GM12878 (cell line): Measurements from ENCODE around the gene MEIOSIN. TPM values are rescaled to one million over a fixed set of nuclear protein-coding genes. Genes with fewer than 3 reads are reported as not detected.

Source experiments
- ATAC-seq: fragments of 200-7000 bp; cut with Tn5 transposase; 3 replicates; pipeline ENCODE4 v1.9.1; 2020; ENCODE audit warnings: mild to moderate bottlenecking, moderate library complexity
- BruUV-seq: library from RNA; stranded (reverse); fragments of 400-500 nt; replicated peaks from 2 replicates; lab custom pipeline; 2021; lab: Mats Ljungman, UMichigan
- CTCF ChIA-PET: fragments of 300-600 bp; sonication (Branson Sonifier 250); formaldehyde crosslinking; extraction: SDS; loops from one replicate; lab custom pipeline; 2021; ENCODE audit warnings: inconsistent platforms; lab: Yijun Ruan, JAX
- POLR2A ChIA-PET: fragments of 350-600 bp; formaldehyde crosslinking; extraction: SDS; loops from one replicate; lab custom pipeline; 2021; ENCODE audit warnings: inconsistent platforms; lab: Charles Lee
- RAD21 ChIA-PET: fragments of 300-600 bp; sonication (Branson Sonifier 250); formaldehyde crosslinking; loops from one replicate; lab custom pipeline; 2023; ENCODE audit warnings: antibody characterized with exemption; ENCODE audit not compliant: unreplicated experiment; lab: Charles Lee
- SMC1A ChIA-PET: fragments of 300-600 bp; sonication (Branson Sonifier 250); formaldehyde crosslinking; loops from one replicate; lab custom pipeline; 2023; ENCODE audit not compliant: unreplicated experiment, uncharacterized antibody; lab: Charles Lee
- DNase-seq: peaks from one replicate; pipeline ENCODE4 v3.0.0-alpha.2; 2011; ENCODE audit warnings: low read depth, low spot score
- FAIRE-seq: peaks from 3 replicates; lab custom pipeline; 2011; peaks lifted over from hg19 to GRCh38; lab: Jason Lieb, UNC
- H2AFZ ChIP-seq: 2 replicates; pipeline ENCODE4 v1.6.0; 2011; ENCODE audit warnings: low read depth, low read length, control low read depth; ENCODE audit not compliant: control insufficient read depth
- H3K27ac ChIP-seq: 2 replicates; pipeline ENCODE4 v1.5.1; 2011; ENCODE audit warnings: control low read depth; ENCODE audit not compliant: control insufficient read depth, insufficient read depth
- H3K27me3 ChIP-seq, 2 experiments: replicated peaks in 1 of 2; 2 replicates each; pipeline versions ENCODE4 v1.6.0 to v1.6.1; 2011; ENCODE audit warnings: low read length in 1 of 2; ENCODE audit not compliant: control insufficient read depth in 2 of 2, insufficient read depth in 2 of 2
- H3K36me3 ChIP-seq, 2 experiments: 2 replicates each; pipeline ENCODE4 v1.5.1; 2011; ENCODE audit warnings: low read length in 1 of 2; ENCODE audit not compliant: control insufficient read depth in 2 of 2, insufficient read depth in 2 of 2
- H3K4me1 ChIP-seq: 2 replicates; pipeline ENCODE4 v1.6.1; 2011; ENCODE audit warnings: mild to moderate bottlenecking, low read length, moderate library complexity, mixed read lengths; ENCODE audit not compliant: control insufficient read depth, insufficient read depth
- H3K4me2 ChIP-seq: 2 replicates; pipeline ENCODE4 v1.6.0; 2011; ENCODE audit warnings: control low read depth; ENCODE audit not compliant: control insufficient read depth, insufficient read depth
- H3K4me3 ChIP-seq: fragments of 200-600 bp; sonication (generic); 2 replicates; pipeline ENCODE4 v1.5.1; 2016
- H3K79me2 ChIP-seq: 2 replicates; pipeline ENCODE4 v1.6.0; 2011; ENCODE audit warnings: low read length; ENCODE audit not compliant: control insufficient read depth, insufficient read depth
- H3K9ac ChIP-seq: 2 replicates; pipeline ENCODE4 v1.8.0; 2011; ENCODE audit warnings: low read length, control low read depth, mixed read lengths; ENCODE audit not compliant: control insufficient read depth, insufficient read depth
- H3K9me3 ChIP-seq: replicated peaks from 3 replicates; pipeline ENCODE4 v1.5.1; 2011; ENCODE audit warnings: mild to moderate bottlenecking, low read length; ENCODE audit not compliant: control insufficient read depth, insufficient read depth
- H4K20me1 ChIP-seq: 2 replicates; pipeline ENCODE4 v1.6.0; 2011; ENCODE audit not compliant: control insufficient read depth, insufficient read depth
- ATF7 ChIP-seq: fragments of 450-650 bp; IDR thresholded peaks from 2 replicates; pipeline ENCODE4 v1.6.1; 2016; ENCODE audit warnings: low read depth, mild to moderate bottlenecking
- EZH2 ChIP-seq: IDR thresholded peaks from 2 replicates; pipeline ENCODE4 v1.6.1; 2012; ENCODE audit warnings: low read depth, mild to moderate bottlenecking, control low read depth, inconsistent platforms, low read length, borderline replicate concordance; ENCODE audit not compliant: control insufficient read depth
- JUNB ChIP-seq: IDR thresholded peaks from 2 replicates; pipeline ENCODE4 v1.6.1; 2016; ENCODE audit warnings: antibody characterized with exemption, mild to moderate bottlenecking
- NFYB ChIP-seq: IDR thresholded peaks from 2 replicates; pipeline ENCODE4 v1.6.1; 2011; ENCODE audit warnings: low read depth, mild to moderate bottlenecking, low read length, improper control_type of control experiment, moderate library complexity; ENCODE audit not compliant: insufficient read depth
- RAD51 ChIP-seq: fragments of 450-650 bp; IDR thresholded peaks from 2 replicates; pipeline ENCODE4 v1.6.1; 2016; ENCODE audit warnings: moderate library complexity, mild to moderate bottlenecking, inconsistent platforms
- SPI1 ChIP-seq: IDR thresholded peaks from 2 replicates; pipeline ENCODE4 v1.6.1; 2011; ENCODE audit warnings: low read depth, mild to moderate bottlenecking, low read length, moderate library complexity, borderline replicate concordance; ENCODE audit not compliant: insufficient read depth
- SREBF2 ChIP-seq: IDR thresholded peaks from 2 replicates; pipeline ENCODE4 v1.6.1; 2012; ENCODE audit warnings: mild to moderate bottlenecking, low read length
- ZNF207 ChIP-seq: fragments of 450-650 bp; IDR thresholded peaks from 2 replicates; pipeline ENCODE4 v1.6.1; 2014; ENCODE audit warnings: antibody characterized with exemption, mild to moderate bottlenecking, borderline replicate concordance
- WGBS: methylation state at CpG from one replicate; pipeline ENCODE4 v1.1.6; 2016; ENCODE audit warnings: low lambda C conversion rate; ENCODE audit not compliant: insufficient replicate concordance, insufficient coverage; ENCODE audit errors: missing lambda C conversion rate; 5-methylcytosine and 5-hydroxymethylcytosine counted together
- in situ Hi-C: fragments of 300-500 bp; cut with MboI; formaldehyde crosslinking; loops from 9 replicates; pipeline ENCODE4 v1.14.3; 2018; ENCODE audit warnings: mixed read lengths
- intact Hi-C: fragments of 100-400 bp; cut with micrococcal nuclease; formaldehyde crosslinking; loops from one replicate; pipeline ENCODE4 v1.14.2; 2022; ENCODE audit not compliant: unreplicated experiment
- polyA plus RNA-seq, 11 experiments: library from polyadenylated mRNA; depleted of rRNA in 4 of 11; unstranded in 6 of 11; stranded (reverse) in 5 of 11; fragments of >200 nt; fragmentation: Nextera tagmentation in 4 of 11; fragmentation: Illumina TruSeq in 1 of 11; extraction: Ambion mirVana in 4 of 11; extraction: Trizol in 1 of 11; gene quantifications; 1 replicate in 1 of 11; 2 replicates in 10 of 11; pipeline versions ENCODE4 v1.2.1 to v1.2.3, GENCODE V29; 2011 to 2016; ENCODE audit warnings: inconsistent platforms in 2 of 11, missing spikeins in 2 of 11, low read depth in 1 of 11
- total RNA-seq, 4 experiments: library from RNA; depleted of rRNA in 3 of 4; stranded (reverse); fragments of >200 nt in 3 of 4; fragmentation: Illumina TruSeq in 1 of 4; extraction: Trizol in 1 of 4; gene quantifications; 2 replicates each; pipeline versions ENCODE4 v1.2.1 to v1.2.3, GENCODE V29; 2013 to 2021

Gene MEIOSIN
- total and polyA plus RNA-seq, 10 of the 15 experiments (the other 5 are each of a cell fraction or from before 2014, with no cell fraction given), result 0.05 to 0.66 (median 0.14) TPM; not detected in 4

- Histone ChIP-seq H2AFZ (no peak overlapping the region), H3K79me2 (no peaks in the 10 kb centered on the region), H3K9me3 (no peaks in the 10 kb centered on the region), H3K27me3 (peaks cover 0 to 2% of the 10 kb centered on the region in 2 experiments; a peak in 2 of 4 replicates), H3K36me3 (no peaks in the 10 kb centered on the region), H3K9ac (no peak overlapping the region), H4K20me1 (no peaks in the 10 kb centered on the region), H3K4me1 (no peaks in the 10 kb centered on the region)
- POLR2A ChIA-PET, result interaction anchor here (0.7 kb wide), 1 partner anchor 29 kb away, joined by 3 read pairs; the partner anchor contains the start of gene SIX5
- no TSS peak for BruUV-seq
- ATAC-seq, result peak; percentile 73
- intact Hi-C loops, result no loop called here
- DNase-seq, result no peak
- in situ Hi-C loops, result no loop called here
- no peak for TF ChIP-seq SPI1
- TF ChIP-seq EZH2, result no peak
- TF ChIP-seq RAD51, result no peak
- no peak for TF ChIP-seq ZNF207
- TF ChIP-seq SREBF2, result no peak
- no peak for TF ChIP-seq JUNB
- TF ChIP-seq NFYB, result 0 out of 2 replicates have a peak, but pooled peaks have one; percentile 39
- no peak for TF ChIP-seq ATF7
- TF ChIP-seq, all 136 proteins: peak for 1
- no peak for FAIRE-seq
- Histone ChIP-seq H3K27ac (no peak overlapping the region), H3K4me3 (no peak overlapping the region), H3K4me2 (no peak overlapping the region)
- SMC1A ChIA-PET, result no interaction called here
- CTCF ChIA-PET, result interaction anchor here (1.0 to 1.4 kb wide), 3 partner anchors 14 to 46 kb away, joined by 3 read pairs; partner anchors contain the start of gene SIX5
- WGBS, result 65% methylated on average over 10 of the region's 10 CpGs
- RAD21 ChIA-PET, result interaction anchor here (1.0 to 1.4 kb wide), 2 partner anchors 9 to 30 kb away, joined by 3 read pairs; partner anchors contain the start of genes FBXO46 and SIX5
These were observed 6.5 kb downstream of the MEIOSIN start for GRCh38 chr19:45739498-45740439.
